ENCODE measurements around the gene SCN4B. TPM values are rescaled to one million over a fixed set of nuclear protein-coding genes. Genes with fewer than 3 reads are reported as not detected.

Gene SCN4B
- total and polyA plus RNA-seq, 2 donors (not counting 3 experiments of a cell fraction or from before 2014, with no cell fraction given) = 0.06 to 0.13 TPM

GRCh38 chr11:118129471-118130172 is 23.0 kb downstream of the SCN4B start:
- no TSS peak for BruUV-seq (replicated peaks)
- no peak overlapping the region for H2AFZ ChIP-seq (ENCODE audit: low read depth, low read length)
- ChIA-PET POLR2A (no interaction called here), CTCF (no interaction called here)
- H3K27me3 ChIP-seq (ENCODE audit: control insufficient read depth in 2 of 2, insufficient read depth in 2 of 2, low read length in 2 of 2) = peaks cover 3 to 6% of the 10 kb centered on the region in 2 experiments
- no peaks in the 10 kb centered on the region for H3K4me1 ChIP-seq (ENCODE audit: control insufficient read depth, extremely low read depth, insufficient read depth, low read length)
- dilution Hi-C loops (cut with MboI; ENCODE audit: extremely low pct_ligation_motif_present, low sequenced_read_pairs) (no loop called here), intact Hi-C loops (cut with micrococcal nuclease) (no loop called here)
- H3K4me2 ChIP-seq (ENCODE audit: insufficient read depth, low read length) = no peak overlapping the region
- H4K20me1 ChIP-seq (replicated peaks; ENCODE audit: control insufficient read depth, extremely low read depth, insufficient read depth, low read length) = no peaks in the 10 kb centered on the region
- FAIRE-seq (no peak), DNase-seq (ENCODE audit: low read depth, low spot score) (no peak)
- H3K4me3 ChIP-seq (replicated peaks in 1 of 3; ENCODE audit: insufficient read depth in 1 of 3, low read depth in 1 of 3, low read length in 3 of 3) = no peak overlapping the region
- H3K36me3 ChIP-seq (ENCODE audit: control insufficient read depth in 2 of 2, extremely low read depth in 1 of 2, insufficient read depth in 2 of 2, low read length in 2 of 2) = no peaks in the 10 kb centered on the region
- H3K79me2 ChIP-seq (ENCODE audit: control insufficient read depth, insufficient read depth, low read length) = no peaks in the 10 kb centered on the region
- no peaks in the 10 kb centered on the region for H3K9me1 ChIP-seq (replicated peaks; ENCODE audit: control insufficient read depth, extremely low read depth, insufficient read depth, low read length)
- no peak for TF ChIP-seq MYC (IDR thresholded peaks at IDR 0.05; ENCODE audit: low read depth, low read length)
- no peak for TF ChIP-seq POLR2AphosphoS5 (IDR thresholded peaks at IDR 0.05; ENCODE audit: insufficient read depth, low read depth, low read length)
- TF ChIP-seq MAX (IDR thresholded peaks at IDR 0.05; ENCODE audit: insufficient read depth, insufficient read length) = no peak
- TF ChIP-seq EZH2 (IDR thresholded peaks at IDR 0.05; ENCODE audit: borderline replicate concordance, low read depth, low read length, severe bottlenecking) = no peak
- TF ChIP-seq GATA2 (IDR thresholded peaks at IDR 0.05; ENCODE audit: insufficient read depth, insufficient read length, low read depth, low read length) = no peak
- no peak for TF ChIP-seq FOS (IDR thresholded peaks at IDR 0.05; ENCODE audit: borderline replicate concordance, insufficient read depth, low read length)
- TF ChIP-seq JUN (IDR thresholded peaks at IDR 0.05; ENCODE audit: borderline replicate concordance, insufficient read depth, insufficient read length, low read depth) = no peak
- TF ChIP-seq CTCF (IDR thresholded peaks at IDR 0.05; ENCODE audit: extremely low read depth in 1 of 2, insufficient read depth in 1 of 2, low read depth in 1 of 2, low read length in 2 of 2) = no peak
- TF ChIP-seq POLR2A (IDR thresholded peaks at IDR 0.05; ENCODE audit: low read depth, low read length) = no peak
- H3K9me3 ChIP-seq (replicated peaks; ENCODE audit: control insufficient read depth, insufficient read depth, low read length) = no peaks in the 10 kb centered on the region
- no peak overlapping the region for H3K9ac ChIP-seq (replicated peaks; ENCODE audit: extremely low read depth, insufficient read depth, low read length)
- no peak overlapping the region for H3K27ac ChIP-seq (ENCODE audit: insufficient read depth, low read depth, low read length)
